ENCODE measurements around the gene SLC24A3.

The SLC24A3 gene

DNA sequence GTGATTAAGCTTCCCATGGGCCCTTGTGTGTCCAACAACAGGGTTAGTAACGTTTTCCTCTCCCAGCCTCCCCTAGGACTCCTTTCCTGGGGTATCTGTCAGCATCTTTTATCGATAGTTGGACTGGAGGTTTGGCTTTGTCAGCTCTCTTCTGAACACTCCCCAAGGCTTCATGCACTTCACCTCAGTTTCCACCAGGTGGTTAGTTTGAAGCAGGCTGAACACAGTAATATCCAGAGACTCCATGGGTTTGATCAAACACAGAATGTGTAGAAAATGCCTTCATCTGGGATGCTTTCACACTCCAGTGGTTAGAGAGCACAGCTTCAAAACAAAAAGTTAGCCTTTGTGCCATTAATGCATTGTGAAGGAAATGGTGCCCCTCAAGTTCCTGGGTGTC is 139.1 kb downstream of the SLC24A3 start:
- no peak for FAIRE-seq

DNA sequence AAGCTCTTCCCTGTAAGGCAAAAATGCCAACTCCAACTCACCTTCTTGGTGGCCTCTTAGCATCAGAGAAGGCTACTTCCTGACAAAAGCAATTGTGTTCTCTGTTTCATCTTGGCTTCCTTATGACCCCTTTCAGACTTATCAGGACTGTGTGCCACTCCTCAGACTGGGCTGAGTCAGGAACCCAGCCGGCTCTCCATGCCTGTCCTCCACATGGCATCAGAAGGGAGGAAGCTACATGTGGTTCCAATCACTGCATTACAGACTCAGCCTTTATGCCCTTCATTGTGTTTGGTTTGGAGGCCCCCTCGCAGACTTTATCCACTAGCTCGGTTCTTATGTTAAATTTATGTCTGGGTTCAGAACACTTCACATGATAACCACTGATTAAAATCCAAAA is 142.5 kb downstream of the SLC24A3 start:
- no peak for FAIRE-seq

DNA sequence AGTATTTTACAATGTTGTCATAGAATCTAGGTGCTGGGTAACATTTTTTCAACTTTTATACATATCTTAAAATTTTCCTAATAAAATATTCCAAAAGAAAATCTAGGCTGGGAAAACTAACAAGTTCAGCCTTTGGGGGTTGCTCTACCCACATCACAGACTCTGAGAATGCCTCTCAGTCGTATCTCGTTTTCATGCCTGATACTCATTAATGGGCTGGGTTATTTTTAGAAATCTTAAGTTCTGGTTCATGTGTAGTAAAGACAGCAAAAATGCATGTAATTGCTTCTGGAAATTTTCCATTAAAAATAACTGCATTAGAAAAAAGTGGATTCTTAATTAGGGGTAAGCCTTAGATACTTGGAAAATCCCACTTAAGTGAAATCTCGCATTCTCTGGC is 149.3 kb downstream of the SLC24A3 start:
- FAIRE-seq: no peak

DNA sequence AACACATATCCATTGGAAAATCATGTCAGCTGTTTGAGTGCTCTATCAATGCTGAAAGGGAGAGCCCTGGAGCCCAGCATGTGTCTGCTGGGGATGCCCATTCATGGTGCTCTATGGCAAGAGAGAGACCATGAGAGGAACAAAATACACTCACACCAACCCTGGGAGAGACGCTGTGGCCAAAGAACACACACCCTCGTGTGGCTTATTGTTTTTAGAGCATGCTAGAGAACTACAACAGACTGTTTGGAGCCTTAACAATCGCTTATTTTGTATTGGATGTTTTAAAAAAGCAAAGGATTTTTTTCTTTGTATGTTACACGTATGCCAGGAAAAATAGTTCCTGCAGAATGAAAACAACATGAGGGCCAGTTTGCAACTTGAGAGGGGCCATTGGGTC is 151.0 kb downstream of the SLC24A3 start:
- no peak for FAIRE-seq

DNA sequence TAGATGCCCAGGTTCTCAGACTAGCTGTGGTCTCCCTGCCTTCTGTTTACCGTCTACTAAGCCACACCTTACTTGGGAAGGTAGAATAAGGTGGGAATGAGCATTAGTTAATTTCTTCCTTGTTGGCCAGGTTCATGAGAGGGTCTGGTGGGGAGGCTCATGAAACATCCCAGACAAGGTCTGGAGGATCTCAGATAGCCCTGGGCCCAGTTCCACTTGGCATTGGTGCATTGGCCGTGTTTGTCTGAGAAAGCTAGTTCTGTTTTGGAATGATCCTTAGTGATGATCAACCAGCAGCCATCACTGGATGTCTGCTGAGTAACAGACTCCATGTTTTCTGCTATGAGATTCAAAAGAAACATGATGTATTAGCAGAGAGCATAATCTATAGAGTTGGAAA is 155.1 kb downstream of the SLC24A3 start:
- FAIRE-seq: no peak

DNA sequence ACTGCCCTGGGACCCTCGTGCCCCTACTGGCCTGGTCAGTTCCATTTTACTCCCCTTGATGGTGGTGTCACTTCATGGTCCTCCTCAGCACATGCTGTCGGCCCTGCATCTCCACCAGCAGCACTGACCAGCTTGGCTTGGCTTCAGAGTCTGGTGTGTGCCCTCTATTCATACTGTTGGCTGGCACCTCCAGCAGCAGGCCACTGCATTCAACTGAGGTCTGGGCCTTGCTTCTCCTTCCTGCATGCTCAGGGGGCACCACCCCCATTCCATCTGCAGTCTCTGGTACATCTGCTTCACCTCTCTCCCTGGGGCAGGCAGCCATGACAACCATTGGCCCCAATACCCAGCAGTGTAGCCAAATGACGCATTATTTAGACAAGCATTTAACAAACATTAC is 155.9 kb downstream of the SLC24A3 start:
- FAIRE-seq: no peak

DNA sequence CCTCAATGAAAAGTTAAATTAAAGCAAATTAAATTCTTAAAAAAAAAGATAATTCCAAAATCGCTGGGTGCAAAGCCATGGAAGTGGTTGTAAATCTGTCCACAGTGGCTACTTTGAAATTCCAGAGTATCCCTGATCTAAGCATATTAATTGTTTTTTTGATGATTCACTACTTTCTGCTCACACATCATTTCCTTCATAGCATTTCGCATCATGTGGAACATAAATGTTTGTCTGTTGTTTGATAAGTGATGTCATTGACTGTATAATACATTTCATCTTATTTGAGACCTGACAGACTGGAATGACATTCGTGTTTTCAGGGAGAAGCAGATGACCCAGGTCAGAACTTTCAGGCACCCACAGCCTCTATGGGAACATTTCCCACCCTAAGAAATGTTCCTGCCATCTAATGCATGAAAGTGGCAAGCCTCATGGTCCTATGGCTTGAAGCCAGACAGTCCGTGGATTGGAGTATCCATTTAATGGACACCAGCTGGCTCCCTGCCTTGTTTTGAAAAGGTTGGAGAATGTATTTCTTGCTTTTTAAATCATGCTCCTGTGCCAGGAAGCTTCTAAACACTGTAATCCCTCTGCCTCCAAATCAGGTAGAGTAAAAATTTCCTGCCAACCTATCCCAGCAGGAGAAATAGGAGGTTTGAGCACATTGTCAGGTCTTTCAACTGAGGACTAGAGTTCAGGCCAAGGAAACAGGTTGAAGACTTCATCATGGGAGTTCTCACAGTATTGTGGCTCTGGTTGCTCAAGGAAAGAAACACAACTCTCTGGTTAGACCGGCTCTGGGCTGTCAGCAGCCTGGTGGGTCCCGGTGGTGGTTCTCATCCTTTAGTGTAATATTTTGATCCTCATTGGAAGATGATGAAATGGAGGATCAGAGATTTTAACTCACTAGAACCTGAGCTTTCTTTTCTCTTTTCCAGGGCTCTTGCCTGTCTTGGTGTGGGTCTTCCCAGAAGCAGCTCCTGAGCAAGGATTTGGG is 157.9 kb downstream of the SLC24A3 start:
- FAIRE-seq: no peak

DNA sequence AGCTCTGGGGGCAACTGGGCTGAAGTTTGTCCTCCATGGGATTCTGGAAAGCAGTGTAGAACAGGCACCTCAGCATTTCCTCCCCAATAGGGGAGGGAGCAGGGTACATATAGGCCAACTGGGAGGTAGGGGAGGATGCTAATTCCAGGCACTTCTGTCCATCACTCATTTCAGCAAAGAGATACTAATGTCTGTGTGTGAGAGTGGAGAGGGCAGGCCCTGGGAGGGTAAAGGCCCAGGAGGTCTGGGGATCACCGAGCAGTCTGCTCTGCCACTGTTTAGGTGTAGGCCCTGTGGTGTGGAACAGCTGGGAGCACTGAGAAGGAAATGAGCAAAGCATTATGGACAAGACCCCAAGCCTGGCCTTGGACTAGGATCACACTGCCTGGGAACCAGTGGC is 158.7 kb downstream of the SLC24A3 start:
- FAIRE-seq: no peak

DNA sequence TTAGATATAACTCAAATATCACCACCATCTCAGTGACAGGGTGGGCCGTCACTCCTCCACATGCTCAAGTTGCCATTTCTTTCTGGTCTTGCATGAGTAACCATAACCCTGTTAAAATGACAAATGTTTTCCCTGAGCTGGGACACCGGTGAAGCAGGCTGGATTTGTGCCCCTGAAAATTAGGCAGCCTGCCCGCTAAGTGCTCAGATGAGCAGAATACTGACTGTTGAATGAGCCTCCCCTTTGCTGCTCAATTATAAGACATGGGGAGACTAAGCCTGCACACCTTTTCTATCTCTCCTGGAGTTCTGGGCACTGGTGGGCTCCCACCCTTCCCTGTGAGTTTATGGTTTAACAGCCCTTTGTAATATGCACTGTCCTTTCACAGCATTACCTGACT is 161.8 kb downstream of the SLC24A3 start:
- no peak for FAIRE-seq

DNA sequence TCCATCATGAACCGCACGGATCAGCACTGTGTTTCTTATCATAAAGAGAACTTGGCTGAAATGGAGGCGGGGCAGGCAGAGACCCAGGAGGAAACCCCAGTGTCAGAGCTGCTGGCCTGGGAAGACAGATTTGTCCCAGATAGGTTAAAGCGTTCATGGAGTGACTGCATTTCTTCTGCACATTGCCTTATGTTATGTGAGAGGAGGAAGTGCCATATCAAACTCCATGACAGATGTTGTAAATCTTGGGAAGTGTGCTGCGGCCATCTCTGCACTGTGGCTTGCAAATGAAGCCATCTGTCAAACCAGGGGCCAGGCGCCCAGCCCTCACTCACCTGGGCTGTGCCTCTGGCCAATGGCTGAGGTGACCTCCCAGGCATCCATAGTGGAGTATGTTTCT is 163.0 kb downstream of the SLC24A3 start:
- no peak for FAIRE-seq

DNA sequence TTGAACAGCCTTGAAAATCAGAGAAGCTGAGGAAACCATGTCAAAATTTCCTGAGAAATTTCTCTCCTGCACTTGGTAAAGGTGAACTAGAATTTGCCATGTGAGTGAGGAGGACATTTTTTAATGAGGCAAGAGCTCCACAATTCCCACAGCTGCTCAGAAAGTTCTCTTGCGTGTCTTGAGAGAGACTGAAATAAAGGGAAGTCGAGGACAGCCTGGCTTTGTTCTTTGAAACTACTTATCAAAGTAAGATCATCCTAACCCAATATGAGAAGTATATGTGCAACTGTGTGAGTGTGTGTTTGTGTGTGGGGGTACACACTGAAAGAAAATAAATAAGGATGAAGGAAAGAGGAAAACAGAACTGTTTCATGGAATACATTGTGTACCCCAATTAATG is 163.4 kb downstream of the SLC24A3 start:
- no peak for FAIRE-seq

DNA sequence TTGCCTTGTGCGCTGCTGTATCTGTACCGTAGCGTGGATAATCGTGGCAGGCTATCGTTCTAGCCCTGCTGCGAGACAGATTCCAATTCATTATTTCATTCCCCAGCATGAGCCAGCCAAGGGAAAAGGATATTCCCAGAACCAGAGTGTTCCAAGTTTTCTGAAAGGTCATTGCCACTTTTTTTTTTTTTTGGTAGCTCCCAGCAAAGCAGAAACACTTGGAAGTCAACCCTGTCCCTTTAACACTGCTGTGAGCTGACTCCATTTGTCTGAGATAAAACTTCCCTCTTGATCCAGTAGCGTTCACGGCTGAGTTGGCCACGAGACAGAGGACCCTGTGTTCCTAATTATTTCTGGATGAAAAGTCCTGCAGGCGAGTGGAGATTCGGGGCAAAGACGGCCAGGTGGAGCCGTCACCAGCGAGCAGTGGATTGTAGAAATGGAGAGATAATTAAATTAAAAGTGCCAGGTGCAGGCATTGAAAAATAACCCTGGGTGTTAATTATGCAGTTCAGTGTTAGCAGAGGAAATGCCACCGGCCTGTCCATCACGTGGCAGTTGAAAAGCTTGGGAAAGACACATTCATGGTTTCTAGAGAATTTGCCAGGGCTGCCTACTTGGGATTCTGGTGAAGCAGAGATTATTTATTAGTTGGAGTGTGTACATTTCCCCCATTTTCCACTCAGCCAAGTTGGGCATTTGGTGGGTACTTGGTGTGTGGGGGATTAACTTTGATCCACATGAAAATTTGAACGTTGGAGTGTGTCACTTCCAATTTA is 164.2 kb downstream of the SLC24A3 start:
- FAIRE-seq: no peak

DNA sequence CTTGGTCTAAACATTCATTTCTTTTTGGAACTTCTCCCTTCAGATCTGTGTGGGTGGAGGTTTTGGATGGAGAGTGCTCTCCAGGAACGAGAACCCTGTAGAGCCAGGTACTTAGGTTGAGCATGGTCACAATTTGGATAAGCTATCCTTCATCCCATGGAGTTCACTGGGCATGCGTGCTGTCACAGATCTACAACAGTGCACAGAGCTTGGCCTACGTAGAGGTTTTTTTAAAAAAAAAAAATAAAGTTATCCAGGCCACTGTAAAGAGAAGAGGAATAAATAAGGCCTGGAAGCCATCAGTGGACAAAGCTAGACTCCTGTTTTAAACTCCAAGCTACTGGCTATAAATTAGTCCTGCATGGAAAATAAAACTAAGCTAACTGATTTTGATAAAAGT is 165.6 kb downstream of the SLC24A3 start:
- FAIRE-seq: no peak

DNA sequence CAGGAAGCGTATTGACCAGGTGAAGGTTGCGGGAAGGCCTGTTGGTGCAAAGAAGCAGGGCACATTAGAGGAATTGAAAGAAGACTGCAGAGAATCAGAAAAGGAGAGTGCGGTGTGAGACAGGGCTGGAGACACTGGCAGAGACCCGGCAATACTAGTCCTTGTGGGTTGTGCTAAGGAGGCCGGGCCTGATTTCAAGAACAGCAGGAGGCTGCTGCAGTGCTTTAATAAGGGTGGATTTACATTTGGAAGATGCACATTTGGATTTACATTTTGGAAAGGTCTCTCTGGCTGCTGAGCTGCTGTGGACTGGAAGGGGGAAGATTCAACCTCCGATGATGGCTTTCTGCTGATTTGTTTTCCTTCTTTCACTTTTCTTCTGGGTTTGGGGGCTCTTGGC is 167.8 kb downstream of the SLC24A3 start:
- no peak for FAIRE-seq

DNA sequence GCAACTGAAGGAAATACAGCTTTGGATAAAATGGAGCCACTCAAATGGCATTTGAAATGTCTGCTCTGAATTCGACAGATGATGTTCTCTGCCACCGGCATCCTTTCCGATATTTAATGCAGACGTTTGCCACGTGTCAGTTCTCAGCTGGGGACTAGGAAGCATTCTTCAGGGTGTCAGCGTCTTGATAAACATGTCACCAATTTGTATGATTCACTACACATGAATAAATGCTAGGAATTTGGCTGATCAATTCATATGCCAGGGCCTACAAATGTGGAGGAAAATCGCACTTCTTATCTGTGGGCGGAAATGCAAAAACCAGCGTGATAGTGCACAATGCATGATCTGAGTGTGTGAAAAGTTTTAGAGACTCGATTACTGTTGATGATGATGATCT is 169.5 kb downstream of the SLC24A3 start:
- no peak for FAIRE-seq

DNA sequence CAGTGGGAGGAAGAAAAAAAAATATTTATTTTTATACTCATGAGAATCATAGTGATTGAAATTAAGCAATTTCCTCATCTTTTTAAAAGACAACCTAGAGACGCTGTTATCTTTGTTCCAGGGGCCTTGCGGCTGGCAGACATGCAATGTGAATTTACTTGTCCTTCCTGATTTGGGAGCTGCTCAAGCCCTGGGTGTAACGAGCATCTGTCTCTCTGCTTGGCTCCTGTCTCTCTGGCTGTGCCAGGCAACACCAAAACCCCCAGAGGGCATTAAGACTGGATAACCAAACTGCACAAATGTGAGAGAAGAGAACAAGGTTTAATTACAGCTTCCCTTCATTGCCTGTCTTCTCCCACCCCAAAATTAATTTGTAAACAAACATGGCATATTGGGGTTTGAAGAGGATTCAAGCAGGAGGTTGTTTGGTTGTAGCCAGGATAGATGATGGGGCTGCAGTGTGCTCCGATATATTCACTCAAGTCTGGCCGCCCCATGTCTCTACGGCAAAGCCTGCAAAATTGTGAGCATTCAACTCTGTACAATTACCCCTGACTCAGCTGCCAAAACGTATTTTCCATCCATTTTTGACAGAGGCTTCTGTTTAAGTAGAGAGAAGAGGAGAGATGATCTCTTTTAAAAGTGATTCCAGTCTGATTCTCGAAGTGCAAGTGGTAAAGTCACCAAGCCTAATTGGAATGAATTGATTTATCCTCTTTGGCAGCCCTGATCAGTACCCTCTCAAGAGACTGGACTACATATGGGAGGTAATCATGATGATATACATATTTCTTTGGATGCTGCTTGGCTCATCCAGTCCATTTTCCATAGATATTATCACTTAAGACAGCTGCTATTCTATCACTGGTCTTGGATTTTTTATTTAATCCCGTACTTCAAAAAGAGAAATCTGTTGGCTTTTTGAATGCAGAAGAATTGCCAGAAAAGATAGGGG is 170.2 kb downstream of the SLC24A3 start:
- no peak for FAIRE-seq

DNA sequence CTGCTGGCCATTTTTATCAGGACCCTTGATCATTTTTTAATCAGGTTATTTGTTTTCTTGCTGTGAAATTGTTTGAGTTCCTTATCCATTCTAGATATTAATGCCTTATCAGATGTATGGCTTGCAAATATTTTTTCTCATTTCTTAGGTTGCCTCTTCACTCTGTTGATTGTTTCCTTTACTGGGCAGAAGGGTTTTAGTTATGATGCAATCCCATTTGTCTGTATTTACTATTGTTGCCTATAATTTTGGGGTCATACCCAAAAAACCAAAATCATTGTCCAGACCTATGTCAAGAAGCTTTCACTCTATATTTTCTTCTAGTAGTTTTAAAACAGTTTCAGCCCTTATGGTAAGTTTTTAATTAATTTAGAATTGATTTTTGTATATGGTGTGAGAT is 172.5 kb downstream of the SLC24A3 start:
- FAIRE-seq: no peak

DNA sequence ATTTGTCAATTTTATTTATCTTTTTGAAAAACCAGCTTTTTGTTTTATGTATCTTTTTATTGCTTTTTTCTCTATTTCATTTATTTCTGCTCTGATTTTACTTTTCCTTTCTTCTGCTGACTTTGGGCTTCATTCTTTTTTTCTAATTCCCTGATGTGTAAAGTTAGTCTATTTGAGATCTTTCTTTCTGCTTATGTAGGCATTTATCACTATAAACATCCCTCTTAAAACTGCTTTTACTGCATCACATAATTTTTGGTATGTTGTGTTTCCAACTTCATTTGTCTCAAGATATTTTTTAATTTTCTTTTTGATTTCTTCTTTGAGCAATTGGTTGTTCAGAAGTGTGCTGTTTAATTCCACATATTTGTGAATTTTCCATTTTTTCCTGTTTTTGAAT is 174.8 kb downstream of the SLC24A3 start:
- FAIRE-seq: no peak

DNA sequence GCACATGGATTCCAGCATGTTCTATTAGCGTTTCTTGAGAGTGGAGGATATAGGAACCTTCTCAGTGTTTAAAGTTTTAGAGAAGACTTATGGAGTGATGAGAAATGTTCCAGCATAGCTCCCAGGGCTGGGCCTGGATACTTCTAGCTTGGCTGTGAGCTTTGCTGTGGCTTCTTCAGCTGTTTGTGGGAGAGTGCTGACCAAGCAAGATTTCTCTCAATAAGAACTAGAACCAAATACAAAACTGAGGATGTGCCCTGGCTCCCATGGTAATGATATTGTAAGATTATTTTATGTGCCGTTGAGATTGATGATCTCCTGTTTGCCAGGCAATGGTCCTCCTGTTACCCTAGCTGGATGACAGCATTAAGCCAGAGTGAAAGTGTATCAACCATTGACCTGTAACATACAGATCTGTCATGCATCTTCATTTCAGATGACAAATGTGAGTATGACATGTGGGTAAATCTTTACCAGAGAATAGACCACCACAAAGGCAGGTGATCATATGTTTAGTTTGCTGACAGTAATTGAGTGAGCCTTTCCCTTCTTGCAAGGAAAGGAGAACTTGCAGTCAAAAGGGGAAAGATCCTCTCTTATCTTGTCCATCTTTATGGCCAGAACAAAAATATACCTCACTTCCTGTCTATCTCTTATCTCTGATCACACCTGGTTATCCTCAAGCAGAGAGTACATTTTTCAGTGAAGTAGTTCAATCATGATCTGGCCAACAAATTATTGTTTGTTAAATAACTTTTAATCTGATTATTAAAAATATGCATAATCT is 180.1 kb downstream of the SLC24A3 start:
- FAIRE-seq: no peak

DNA sequence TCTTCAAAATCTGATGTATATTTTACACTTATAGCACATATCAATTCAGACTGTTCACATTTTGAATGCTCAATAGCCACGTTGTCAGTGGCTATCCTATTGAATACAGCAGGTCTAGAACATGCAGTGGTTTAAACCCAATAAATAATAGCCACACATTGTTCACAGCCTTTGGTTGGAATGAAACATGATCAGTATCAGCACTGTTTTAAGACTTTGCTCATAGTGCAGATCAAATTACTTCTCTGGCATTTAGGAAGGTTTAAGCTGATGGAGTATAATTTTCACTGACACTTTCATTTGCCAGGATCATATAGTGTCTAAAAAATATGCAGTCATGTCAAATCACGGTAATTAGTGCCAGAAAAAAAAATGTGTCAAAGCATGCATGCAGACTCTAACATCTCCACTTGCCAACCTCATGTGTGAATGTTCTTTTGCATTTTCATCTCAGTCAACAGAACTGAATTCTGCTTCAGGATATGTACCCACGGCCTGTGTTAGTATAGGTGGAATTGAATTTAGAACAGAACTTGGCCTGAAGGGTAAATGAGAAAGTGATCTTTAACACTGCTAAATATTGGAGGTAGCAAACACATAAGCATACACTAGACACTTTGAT is 184.1 kb downstream of the SLC24A3 start:
- FAIRE-seq: no peak

DNA sequence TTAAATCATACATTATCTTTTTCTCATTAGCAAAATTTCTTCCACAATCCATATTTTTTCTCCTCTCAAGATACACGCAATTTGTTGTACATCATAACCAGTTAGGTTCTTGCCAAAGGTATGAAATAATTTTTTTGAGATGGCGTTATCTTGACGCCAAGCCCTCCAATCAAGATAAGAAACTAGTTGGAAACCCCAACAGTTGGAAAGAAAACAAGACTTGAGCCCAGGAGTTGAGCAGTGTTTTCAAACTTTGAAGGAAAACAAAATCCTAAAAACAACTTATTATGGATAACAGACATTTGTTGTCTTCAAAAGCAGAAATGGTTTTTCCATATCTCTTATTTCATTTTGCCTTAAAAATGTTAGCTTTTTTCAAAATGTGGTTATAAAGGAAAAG is 184.8 kb downstream of the SLC24A3 start:
- FAIRE-seq: no peak

DNA sequence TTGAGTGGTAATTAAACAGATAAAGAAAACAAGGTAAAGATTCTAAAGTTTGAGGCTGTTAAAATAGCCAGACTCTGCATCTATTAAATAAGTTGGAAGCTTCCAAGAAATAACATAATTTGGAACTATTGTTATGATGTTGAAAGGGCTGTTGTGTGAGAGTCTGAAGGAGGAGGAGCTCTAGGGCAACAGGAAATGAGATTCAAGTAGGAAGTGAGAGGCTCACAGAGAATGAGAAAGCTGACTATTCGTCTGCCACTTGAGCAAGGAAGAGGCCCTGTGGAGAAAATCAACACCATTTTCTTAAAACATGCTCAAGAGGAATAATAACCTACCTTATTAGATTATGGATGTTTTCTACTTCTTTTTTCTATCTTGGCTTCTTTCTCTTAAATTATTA is 185.2 kb downstream of the SLC24A3 start:
- FAIRE-seq: no peak
